ENCODE data around the gene TTC34.

Gene TTC34

GRCh38 chr1:2833454-2834145 is 32.1 kb upstream of the TTC34 start:
- Mint-ChIP-seq H3K9me3 (no peaks in the 10 kb centered on the region), H3K36me3 (ENCODE audit: low read depth) (no peaks in the 10 kb centered on the region), H3K4me3 (no peak overlapping the region), H3K27ac (no peak overlapping the region), H3K4me1 (ENCODE audit: low read depth) (peaks cover 3% of the 10 kb centered on the region), H3K27me3 (no peaks in the 10 kb centered on the region)
- DNase-seq = no peak

- Mint-ChIP-seq H3K4me3 (no peak overlapping the region), H3K27ac (no peak overlapping the region)
- DNase-seq = no peak
These were observed 31.3 kb upstream of the TTC34 start for GRCh38 chr1:2832506-2833453.

GRCh38 chr1:2831596-2832212 is 30.2 kb upstream of the TTC34 start:
- no peak for DNase-seq
- Mint-ChIP-seq H3K27me3 (no peaks in the 10 kb centered on the region), H3K4me1 (ENCODE audit: low read depth) (peaks cover 3% of the 10 kb centered on the region), H3K36me3 (ENCODE audit: low read depth) (no peaks in the 10 kb centered on the region), H3K9me3 (peaks cover 3% of the 10 kb centered on the region), H3K4me3 (no peak overlapping the region), H3K27ac (no peak overlapping the region)

More at GRCh38 chr1:2832506-2833453, 31.3 kb upstream of the TTC34 start:
- Mint-ChIP-seq H3K36me3 (ENCODE audit: low read depth) (no peaks in the 10 kb centered on the region), H3K4me1 (ENCODE audit: low read depth) (peaks cover 3% of the 10 kb centered on the region), H3K27me3 (no peaks in the 10 kb centered on the region), H3K9me3 (peaks cover 3% of the 10 kb centered on the region)

- DNase-seq = no peak
- peaks cover 3% of the 10 kb centered on the region for H3K9me3 Mint-ChIP-seq
- no peaks in the 10 kb centered on the region for H3K36me3 Mint-ChIP-seq (ENCODE audit: low read depth)
- H3K4me3 Mint-ChIP-seq = no peak overlapping the region
- no peaks in the 10 kb centered on the region for H3K27me3 Mint-ChIP-seq
- no peak overlapping the region for H3K27ac Mint-ChIP-seq
- peaks cover 3% of the 10 kb centered on the region for H3K4me1 Mint-ChIP-seq (ENCODE audit: low read depth)
These were observed 29.4 kb upstream of the TTC34 start for GRCh38 chr1:2830761-2831425.

GRCh38 chr1:2829846-2830615 is 28.5 kb upstream of the TTC34 start:
- peaks cover 3% of the 10 kb centered on the region for H3K4me1 Mint-ChIP-seq (ENCODE audit: low read depth)
- H3K27ac Mint-ChIP-seq = no peak overlapping the region
- peaks cover 3% of the 10 kb centered on the region for H3K9me3 Mint-ChIP-seq
- no peak for DNase-seq
- H3K4me3 Mint-ChIP-seq = no peak overlapping the region
- no peaks in the 10 kb centered on the region for H3K36me3 Mint-ChIP-seq (ENCODE audit: low read depth)
- no peaks in the 10 kb centered on the region for H3K27me3 Mint-ChIP-seq

GRCh38 chr1:2828586-2829250 is 27.2 kb upstream of the TTC34 start:
- Mint-ChIP-seq H3K27ac (no peak overlapping the region), H3K36me3 (ENCODE audit: low read depth) (no peaks in the 10 kb centered on the region), H3K9me3 (peaks cover 3% of the 10 kb centered on the region), H3K4me3 (no peak overlapping the region), H3K27me3 (peaks cover 4% of the 10 kb centered on the region), H3K4me1 (ENCODE audit: low read depth) (peaks cover 3% of the 10 kb centered on the region)
- no peak for DNase-seq

- Mint-ChIP-seq H3K27me3 (peaks cover 10% of the 10 kb centered on the region), H3K36me3 (ENCODE audit: low read depth) (no peaks in the 10 kb centered on the region), H3K27ac (no peak overlapping the region), H3K9me3 (peaks cover 3% of the 10 kb centered on the region), H3K4me3 (no peak overlapping the region), H3K4me1 (ENCODE audit: low read depth) (no peaks in the 10 kb centered on the region)
- no peak for DNase-seq
These were observed 25.3 kb upstream of the TTC34 start for GRCh38 chr1:2826736-2827292.

GRCh38 chr1:2826316-2826715 is 24.8 kb upstream of the TTC34 start:
- Mint-ChIP-seq H3K4me3 (no peak overlapping the region), H3K4me1 (ENCODE audit: low read depth) (no peaks in the 10 kb centered on the region), H3K27me3 (peaks cover 10% of the 10 kb centered on the region), H3K27ac (no peak overlapping the region), H3K9me3 (peaks cover 3% of the 10 kb centered on the region), H3K36me3 (ENCODE audit: low read depth) (no peaks in the 10 kb centered on the region)
- no peak for DNase-seq

- no peaks in the 10 kb centered on the region for H3K36me3 Mint-ChIP-seq (ENCODE audit: low read depth)
- H3K9me3 Mint-ChIP-seq = peaks cover 3% of the 10 kb centered on the region
- H3K27ac Mint-ChIP-seq = no peak overlapping the region
- H3K27me3 Mint-ChIP-seq = peaks cover 10% of the 10 kb centered on the region
- no peaks in the 10 kb centered on the region for H3K4me1 Mint-ChIP-seq (ENCODE audit: low read depth)
- no peak overlapping the region for H3K4me3 Mint-ChIP-seq
- DNase-seq = no peak
These were observed 24.1 kb upstream of the TTC34 start for GRCh38 chr1:2825487-2826189.

- Mint-ChIP-seq H3K4me1 (ENCODE audit: low read depth) (no peaks in the 10 kb centered on the region), H3K4me3 (no peak overlapping the region), H3K36me3 (ENCODE audit: low read depth) (no peaks in the 10 kb centered on the region), H3K27ac (no peak overlapping the region), H3K9me3 (peaks cover 3% of the 10 kb centered on the region), H3K27me3 (peaks cover 10% of the 10 kb centered on the region)
- DNase-seq = no peak
These were observed 23.5 kb upstream of the TTC34 start for GRCh38 chr1:2824999-2825398.

- Mint-ChIP-seq H3K36me3 (ENCODE audit: low read depth) (no peaks in the 10 kb centered on the region), H3K27me3 (peaks cover 10% of the 10 kb centered on the region), H3K4me3 (no peak overlapping the region), H3K9me3 (peaks cover 3% of the 10 kb centered on the region), H3K27ac (no peak overlapping the region), H3K4me1 (ENCODE audit: low read depth) (no peaks in the 10 kb centered on the region)
- DNase-seq = no peak
These were observed 22.6 kb upstream of the TTC34 start for GRCh38 chr1:2823921-2824610.

- no peak for DNase-seq
- Mint-ChIP-seq H3K27ac (no peak overlapping the region), H3K4me3 (no peak overlapping the region), H3K27me3 (peaks cover 10% of the 10 kb centered on the region), H3K4me1 (ENCODE audit: low read depth) (no peaks in the 10 kb centered on the region), H3K36me3 (ENCODE audit: low read depth) (no peaks in the 10 kb centered on the region), H3K9me3 (no peaks in the 10 kb centered on the region)
These were observed 21.2 kb upstream of the TTC34 start for GRCh38 chr1:2822621-2823145.
